ENCODE results near the gene PTDSS2. TPM values are rescaled to one million over a fixed set of nuclear protein-coding genes. Genes with fewer than 3 reads are reported as not detected.

The PTDSS2 gene
- total and polyA plus RNA-seq, 9 of the 15 experiments (the other 6 are each of a cell fraction or from before 2014, with no cell fraction given) = 0.45 to 53.9 (median 17.2) TPM

DNA sequence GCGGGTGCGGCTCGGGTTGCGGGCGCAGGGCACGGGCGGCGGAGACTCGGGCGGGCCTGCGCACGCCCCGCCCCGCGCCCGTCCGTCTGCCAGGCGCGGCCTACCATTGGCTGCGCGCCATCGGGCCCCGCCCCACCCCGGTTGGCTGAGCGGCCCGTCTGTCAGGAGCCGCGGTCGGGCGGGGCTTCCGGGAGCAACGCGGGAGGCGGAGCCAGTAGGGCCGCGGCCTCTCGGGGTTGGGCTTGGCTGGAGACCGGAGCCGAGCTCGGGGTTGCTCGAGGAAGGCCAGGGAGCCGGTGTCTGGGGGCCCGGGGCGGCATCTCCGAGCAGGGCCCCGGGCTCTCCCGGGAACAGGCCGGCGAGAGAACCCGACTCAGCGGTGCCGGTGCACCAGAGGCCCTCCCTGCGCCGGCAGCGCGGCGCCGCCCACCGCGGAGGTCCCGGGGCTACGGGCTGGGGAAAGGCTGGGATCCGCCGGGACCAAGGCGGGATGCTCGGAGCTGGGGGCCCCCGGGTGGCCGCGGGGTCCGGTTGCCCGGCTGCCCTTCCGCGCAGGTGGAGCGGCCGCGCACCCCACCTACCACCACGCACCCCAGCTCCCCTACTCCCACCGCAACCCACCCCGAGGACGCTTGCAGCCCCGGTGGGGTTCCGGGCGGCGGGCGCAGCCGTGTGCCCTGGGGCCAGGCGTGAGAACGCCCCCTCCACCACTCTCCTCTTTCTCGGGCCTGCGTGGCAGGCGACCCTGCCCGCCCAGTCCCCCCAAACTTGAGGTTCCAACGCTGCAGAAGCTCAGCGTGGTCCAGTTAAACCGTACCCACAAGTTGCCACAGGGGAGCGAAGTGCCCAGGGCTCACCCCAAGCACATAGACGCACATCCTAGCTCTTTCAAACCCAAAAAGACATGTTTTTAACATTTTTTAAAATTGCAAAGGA is 85.7 kb downstream of the PTDSS2 start, which contains the start of gene HRAS (continued):
- no peak for TF ChIP-seq ZNF408 (CRISPR knock-in tag; IDR thresholded peaks at IDR 0.05; ENCODE audit: low read depth)
- 0 out of 2 replicates have a peak, but pooled peaks have one; percentile 26 for TF ChIP-seq RBM14 (IDR thresholded peaks at IDR 0.05; ENCODE audit: borderline replicate concordance, insufficient read depth, low read depth, low read length)
- TF ChIP-seq POLR2A (conservative IDR thresholded peaks at IDR 0.05) = peak; percentile 76
- TF ChIP-seq, protein P1, sequence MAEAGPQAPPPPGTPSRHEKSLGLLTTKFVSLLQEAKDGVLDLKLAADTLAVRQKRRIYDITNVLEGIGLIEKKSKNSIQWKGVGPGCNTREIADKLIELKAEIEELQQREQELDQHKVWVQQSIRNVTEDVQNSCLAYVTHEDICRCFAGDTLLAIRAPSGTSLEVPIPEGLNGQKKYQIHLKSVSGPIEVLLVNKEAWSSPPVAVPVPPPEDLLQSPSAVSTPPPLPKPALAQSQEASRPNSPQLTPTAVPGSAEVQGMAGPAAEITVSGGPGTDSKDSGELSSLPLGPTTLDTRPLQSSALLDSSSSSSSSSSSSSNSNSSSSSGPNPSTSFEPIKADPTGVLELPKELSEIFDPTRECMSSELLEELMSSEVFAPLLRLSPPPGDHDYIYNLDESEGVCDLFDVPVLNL (CRISPR knock-in tag; IDR thresholded peaks at IDR 0.05; ENCODE audit: low read depth) = no peak
- no peak for TF ChIP-seq ZNF253 (CRISPR knock-in tag; conservative IDR thresholded peaks at IDR 0.05)
- TF ChIP-seq POLR2G (IDR thresholded peaks at IDR 0.05; ENCODE audit: low read depth, low read length) = peak; percentile 93
- no peak for TF ChIP-seq HDAC2 (IDR thresholded peaks at IDR 0.05)
- no peak for TF ChIP-seq ZBTB5 (IDR thresholded peaks at IDR 0.05)
- TF ChIP-seq YY1 (IDR thresholded peaks at IDR 0.05; ENCODE audit: borderline replicate concordance in 1 of 3, control insufficient read depth in 1 of 3, extremely low read depth in 1 of 3, insufficient read depth in 3 of 3, insufficient read length in 1 of 3, insufficient replicate concordance in 2 of 3, low read depth in 1 of 3, low read length in 2 of 3) = peak in 2 of 3 experiments; percentile 30 to 50
- no peak for TF ChIP-seq SIRT6 (IDR thresholded peaks at IDR 0.05; ENCODE audit: low read depth, low read length)
- no peak for TF ChIP-seq TCF7 (IDR thresholded peaks at IDR 0.05; ENCODE audit: borderline replicate concordance)
- no peak for TF ChIP-seq ZEB2 (IDR thresholded peaks at IDR 0.05)
- no peak for TF ChIP-seq BMI1 (IDR thresholded peaks at IDR 0.05; ENCODE audit: low read length)
- TF ChIP-seq ZNF695 (CRISPR knock-in tag; IDR thresholded peaks at IDR 0.05) = no peak
- TF ChIP-seq TCF3 (CRISPR knock-in tag; IDR thresholded peaks at IDR 0.05) = no peak
- no peak; the same call in 1 of the 2 replicates for TF ChIP-seq ELF1 (tag; IDR thresholded peaks at IDR 0.05)
- TF ChIP-seq RBM25 (IDR thresholded peaks at IDR 0.05; ENCODE audit: low read depth, low read length, severe bottlenecking) = peak; percentile 100
- TF ChIP-seq SAFB2 (IDR thresholded peaks at IDR 0.05; ENCODE audit: borderline replicate concordance, low read depth, low read length, severe bottlenecking) = no peak
- TF ChIP-seq, protein P2, sequence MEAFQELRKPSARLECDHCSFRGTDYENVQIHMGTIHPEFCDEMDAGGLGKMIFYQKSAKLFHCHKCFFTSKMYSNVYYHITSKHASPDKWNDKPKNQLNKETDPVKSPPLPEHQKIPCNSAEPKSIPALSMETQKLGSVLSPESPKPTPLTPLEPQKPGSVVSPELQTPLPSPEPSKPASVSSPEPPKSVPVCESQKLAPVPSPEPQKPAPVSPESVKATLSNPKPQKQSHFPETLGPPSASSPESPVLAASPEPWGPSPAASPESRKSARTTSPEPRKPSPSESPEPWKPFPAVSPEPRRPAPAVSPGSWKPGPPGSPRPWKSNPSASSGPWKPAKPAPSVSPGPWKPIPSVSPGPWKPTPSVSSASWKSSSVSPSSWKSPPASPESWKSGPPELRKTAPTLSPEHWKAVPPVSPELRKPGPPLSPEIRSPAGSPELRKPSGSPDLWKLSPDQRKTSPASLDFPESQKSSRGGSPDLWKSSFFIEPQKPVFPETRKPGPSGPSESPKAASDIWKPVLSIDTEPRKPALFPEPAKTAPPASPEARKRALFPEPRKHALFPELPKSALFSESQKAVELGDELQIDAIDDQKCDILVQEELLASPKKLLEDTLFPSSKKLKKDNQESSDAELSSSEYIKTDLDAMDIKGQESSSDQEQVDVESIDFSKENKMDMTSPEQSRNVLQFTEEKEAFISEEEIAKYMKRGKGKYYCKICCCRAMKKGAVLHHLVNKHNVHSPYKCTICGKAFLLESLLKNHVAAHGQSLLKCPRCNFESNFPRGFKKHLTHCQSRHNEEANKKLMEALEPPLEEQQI (IDR thresholded peaks at IDR 0.05) = no peak
- TF ChIP-seq NR2C2 (CRISPR knock-in tag; IDR thresholded peaks at IDR 0.05) = no peak
- peak; percentile 34; the same call in 1 of the 2 replicates for TF ChIP-seq NR2C2 (tag; IDR thresholded peaks at IDR 0.05)
- no peak for TF ChIP-seq GTF2E2 (tag; IDR thresholded peaks at IDR 0.05)
- TF ChIP-seq NCOA6 (IDR thresholded peaks at IDR 0.05) = no peak
